Neural progenitor cell (in vitro differentiated cells): ENCODE results near the gene CCT4. TPM values are rescaled to one million over a fixed set of nuclear protein-coding genes. Genes with fewer than 3 reads are reported as not detected.

Experiments used
- DNase-seq: peaks from one replicate; pipeline ENCODE4 v3.0.0-alpha.2; 2016; ENCODE audit warnings: low spot score
- H2AFZ ChIP-seq: fragments of 200-600 bp; sonication (generic); replicated peaks from 2 replicates; pipeline ENCODE4 v1.6.1; 2016; ENCODE audit warnings: antibody characterized with exemption
- H3F3A ChIP-seq: fragments of 200-600 bp; sonication (generic); 2 replicates; pipeline ENCODE4 v1.6.1; 2016; ENCODE audit warnings: antibody characterized with exemption, low read depth
- H3K27ac ChIP-seq: fragments of 200-600 bp; sonication (generic); 2 replicates; pipeline ENCODE4 v1.5.1; 2016; ENCODE audit warnings: mild to moderate bottlenecking
- H3K27me3 ChIP-seq: fragments of 200-600 bp; sonication (generic); 2 replicates; pipeline ENCODE4 v1.6.1; 2016; ENCODE audit warnings: mild to moderate bottlenecking, moderate library complexity
- H3K36me3 ChIP-seq: fragments of 200-600 bp; sonication (generic); 2 replicates; pipeline ENCODE4 v1.5.1; 2016
- H3K4me1 ChIP-seq: fragments of 200-600 bp; sonication (generic); 2 replicates; pipeline ENCODE4 v1.6.1; 2016; ENCODE audit warnings: mixed run types
- H3K4me2 ChIP-seq: fragments of 200-600 bp; sonication (generic); 2 replicates; pipeline ENCODE4 v1.6.1; 2016
- H3K4me3 ChIP-seq: fragments of 200-600 bp; sonication (generic); 2 replicates; pipeline ENCODE4 v1.5.1; 2016
- H3K79me2 ChIP-seq: fragments of 200-600 bp; sonication (generic); 2 replicates; pipeline ENCODE4 v1.6.1; 2016; ENCODE audit warnings: low read depth
- H3K9ac ChIP-seq: fragments of 200-600 bp; sonication (generic); 2 replicates; pipeline ENCODE4 v1.6.1; 2016
- H3K9me3 ChIP-seq: fragments of 200-600 bp; sonication (generic); 2 replicates; pipeline ENCODE4 v1.5.1; 2016; ENCODE audit warnings: low read depth
- H4K20me1 ChIP-seq: fragments of 200-600 bp; sonication (generic); 2 replicates; pipeline ENCODE4 v1.6.1; 2016; ENCODE audit warnings: low read depth
- H3K27ac Mint-ChIP-seq: 3 replicates; pipeline ENCODE4 v1.8.0; 2021; ENCODE audit warnings: mixed read lengths
- H3K27me3 Mint-ChIP-seq: 2 replicates; pipeline ENCODE4 v1.8.0; 2022; ENCODE audit warnings: low read depth, mild to moderate bottlenecking, inconsistent platforms, moderate library complexity, mixed read lengths; ENCODE audit not compliant: insufficient read depth
- H3K36me3 Mint-ChIP-seq: 3 replicates; pipeline ENCODE4 v1.8.0; 2021; ENCODE audit warnings: mixed read lengths
- H3K4me1 Mint-ChIP-seq: 3 replicates; pipeline ENCODE4 v1.8.0; 2021; ENCODE audit warnings: mixed read lengths
- H3K4me3 Mint-ChIP-seq: 3 replicates; pipeline ENCODE4 v1.8.0; 2021; ENCODE audit warnings: mild to moderate bottlenecking, moderate library complexity, mixed read lengths
- H3K9me3 Mint-ChIP-seq: 3 replicates; pipeline ENCODE4 v1.8.0; 2020; ENCODE audit warnings: mixed read lengths
- EZH2 ChIP-seq: fragments of 200-600 bp; sonication (generic); IDR thresholded peaks from 2 replicates; pipeline ENCODE4 v1.6.1; 2017; ENCODE audit warnings: antibody characterized with exemption, mild to moderate bottlenecking, moderate library complexity
- EZH2phosphoT487 ChIP-seq: fragments of 200-600 bp; sonication (generic); IDR thresholded peaks from 2 replicates; pipeline ENCODE4 v1.6.1; 2017; ENCODE audit warnings: antibody characterized with exemption
- total RNA-seq: library from RNA; depleted of rRNA; stranded (reverse); fragments of >200 nt; gene quantifications from 2 replicates; pipeline ENCODE4 v1.2.3, GENCODE V29; 2015; ENCODE audit warnings: low replicate concordance
- TF ChIP-seq, protein P1 (sequence below): fragments of 200-600 bp; sonication (generic); IDR thresholded peaks from 2 replicates; pipeline ENCODE4 v1.5.1; 2017; ENCODE audit warnings: antibody characterized with exemption, mild to moderate bottlenecking

Gene CCT4
- 314 and 381 TPM in 2 replicates for total RNA-seq

- peaks cover 19% of the 10 kb centered on the region for H3K36me3 Mint-ChIP-seq
- H3K27ac ChIP-seq: peak within 1 kb of the TSS; percentile 99
- H3K27ac Mint-ChIP-seq: peak within 1 kb of the TSS; percentile 100
- H3K4me3 ChIP-seq: peak within 1 kb of the TSS; percentile 77
- no peaks in the 10 kb centered on the region for H3K9me3 ChIP-seq
- H3F3A ChIP-seq: peaks cover 11% of the 10 kb centered on the region
- TF ChIP-seq, protein P1, sequence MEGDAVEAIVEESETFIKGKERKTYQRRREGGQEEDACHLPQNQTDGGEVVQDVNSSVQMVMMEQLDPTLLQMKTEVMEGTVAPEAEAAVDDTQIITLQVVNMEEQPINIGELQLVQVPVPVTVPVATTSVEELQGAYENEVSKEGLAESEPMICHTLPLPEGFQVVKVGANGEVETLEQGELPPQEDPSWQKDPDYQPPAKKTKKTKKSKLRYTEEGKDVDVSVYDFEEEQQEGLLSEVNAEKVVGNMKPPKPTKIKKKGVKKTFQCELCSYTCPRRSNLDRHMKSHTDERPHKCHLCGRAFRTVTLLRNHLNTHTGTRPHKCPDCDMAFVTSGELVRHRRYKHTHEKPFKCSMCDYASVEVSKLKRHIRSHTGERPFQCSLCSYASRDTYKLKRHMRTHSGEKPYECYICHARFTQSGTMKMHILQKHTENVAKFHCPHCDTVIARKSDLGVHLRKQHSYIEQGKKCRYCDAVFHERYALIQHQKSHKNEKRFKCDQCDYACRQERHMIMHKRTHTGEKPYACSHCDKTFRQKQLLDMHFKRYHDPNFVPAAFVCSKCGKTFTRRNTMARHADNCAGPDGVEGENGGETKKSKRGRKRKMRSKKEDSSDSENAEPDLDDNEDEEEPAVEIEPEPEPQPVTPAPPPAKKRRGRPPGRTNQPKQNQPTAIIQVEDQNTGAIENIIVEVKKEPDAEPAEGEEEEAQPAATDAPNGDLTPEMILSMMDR: no peak
- TF ChIP-seq EZH2: no peak
- TF ChIP-seq EZH2phosphoT487: no peak
- no peaks in the 10 kb centered on the region for H3K27me3 ChIP-seq
- peaks cover 40% of the 10 kb centered on the region for H4K20me1 ChIP-seq
- H3K9ac ChIP-seq: peak within 1 kb of the TSS; percentile 99
- H2AFZ ChIP-seq: peak within 1 kb of the TSS; percentile 92
- peaks cover 22% of the 10 kb centered on the region for H3K4me1 Mint-ChIP-seq
- peaks cover 8% of the 10 kb centered on the region for H3K4me1 ChIP-seq
- peak; percentile 92 for DNase-seq
- peaks cover 2% of the 10 kb centered on the region for H3K27me3 Mint-ChIP-seq
- peaks cover 63% of the 10 kb centered on the region for H3K79me2 ChIP-seq
- peak within 1 kb of the TSS; percentile 99 for H3K4me3 Mint-ChIP-seq
- peak within 1 kb of the TSS; percentile 88 for H3K4me2 ChIP-seq
- H3K9me3 Mint-ChIP-seq: no peaks in the 10 kb centered on the region
- peaks cover 8% of the 10 kb centered on the region for H3K36me3 ChIP-seq
Observed at GRCh38 chr2:61888267-61889055, at the start of gene CCT4. Gene CCT4 (minus strand): TSS chr2:61888656. CDS start chr2:61888507, 149 bp downstream.

- no peak overlapping the region for H2AFZ ChIP-seq
- no peak overlapping the region for H3K27ac ChIP-seq
- Mint-ChIP-seq H3K27me3 (peaks cover 2% of the 10 kb centered on the region), H3K27ac (peak overlapping the region; percentile 25), H3K4me1 (no peaks in the 10 kb centered on the region), H3K4me3 (no peak overlapping the region), H3K36me3 (no peaks in the 10 kb centered on the region), H3K9me3 (peaks cover 2% of the 10 kb centered on the region)
- H4K20me1 ChIP-seq: no peaks in the 10 kb centered on the region
- DNase-seq: no peak
- no peaks in the 10 kb centered on the region for H3K9me3 ChIP-seq
- H3F3A ChIP-seq: no peaks in the 10 kb centered on the region
- H3K27me3 ChIP-seq: no peaks in the 10 kb centered on the region
- H3K4me1 ChIP-seq: no peaks in the 10 kb centered on the region
- no peak overlapping the region for H3K4me3 ChIP-seq
- no peaks in the 10 kb centered on the region for H3K79me2 ChIP-seq
- no peak overlapping the region for H3K9ac ChIP-seq
- no peaks in the 10 kb centered on the region for H3K36me3 ChIP-seq
- TF ChIP-seq EZH2: no peak
- no peak for TF ChIP-seq EZH2phosphoT487
- TF ChIP-seq, protein P1: no peak
- H3K4me2 ChIP-seq: no peak overlapping the region
Observed at GRCh38 chr2:61937886-61938285, 49.4 kb upstream of the CCT4 start.

DNA sequence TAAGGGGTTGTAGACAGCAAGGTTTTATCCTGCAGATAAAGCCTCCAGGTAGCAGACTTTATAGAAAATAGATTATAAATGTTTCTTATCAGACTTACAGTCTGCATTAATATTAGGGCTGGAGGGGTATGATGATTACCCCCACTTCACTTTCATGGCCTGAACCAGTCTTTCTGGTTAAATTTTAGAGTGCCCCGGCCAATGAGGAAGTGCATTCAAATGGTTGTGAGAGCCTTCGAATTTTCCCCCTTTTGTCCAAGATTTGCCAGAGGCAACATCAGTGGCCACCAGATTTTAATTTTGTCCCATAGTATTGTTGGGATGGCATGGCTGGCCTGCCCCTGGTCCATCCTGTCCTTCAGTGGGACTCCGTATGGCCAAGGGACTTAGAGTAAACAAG, 48.6 kb upstream of the CCT4 start:
- Histone ChIP-seq H3K9ac (no peak overlapping the region), H3K27me3 (no peaks in the 10 kb centered on the region), H3K4me1 (no peaks in the 10 kb centered on the region), H3K79me2 (no peaks in the 10 kb centered on the region), H3K9me3 (no peaks in the 10 kb centered on the region), H4K20me1 (no peaks in the 10 kb centered on the region), H3K36me3 (no peaks in the 10 kb centered on the region), H3K27ac (no peak overlapping the region), H2AFZ (no peak overlapping the region), H3K4me2 (no peak overlapping the region), H3F3A (no peaks in the 10 kb centered on the region), H3K4me3 (no peak overlapping the region)
- Mint-ChIP-seq H3K27ac (no peak overlapping the region), H3K27me3 (peaks cover 2% of the 10 kb centered on the region), H3K36me3 (peaks cover 4% of the 10 kb centered on the region), H3K9me3 (peaks cover 5% of the 10 kb centered on the region), H3K4me3 (no peak overlapping the region), H3K4me1 (no peaks in the 10 kb centered on the region)
- DNase-seq: no peak
- TF ChIP-seq, protein P1: no peak
- TF ChIP-seq EZH2phosphoT487 (no peak), EZH2 (no peak)
